HCT116 (cell line): ENCODE measurements around the gene FCRL3. TPM values are rescaled to one million over a fixed set of nuclear protein-coding genes. Genes with fewer than 3 reads are reported as not detected.

Experiments used
- ATAC-seq: fragments of 200-7000 bp; cut with Tn5 transposase; 2 replicates; pipeline ENCODE4 v1.9.1; 2020; ENCODE audit warnings: mild to moderate bottlenecking, moderate library complexity
- BruUV-seq: library from RNA; stranded (reverse); fragments of 400-500 nt; replicated peaks from 2 replicates; lab custom pipeline; 2021; lab: Mats Ljungman, UMichigan
- CTCF ChIA-PET: fragments of 300-600 bp; sonication (Branson Sonifier 250); formaldehyde crosslinking; loops from one replicate; lab custom pipeline; 2021; ENCODE audit warnings: antibody characterized with exemption; lab: Charles Lee
- POLR2A ChIA-PET: fragments of 300-600, 350-600 bp; sonication (Branson Sonifier 250); formaldehyde crosslinking; loops from one replicate; lab custom pipeline; 2021; ENCODE audit warnings: antibody characterized with exemption; lab: Charles Lee
- RAD21 ChIA-PET, 2 experiments: fragments of 300-600 bp; sonication (Branson Sonifier 250); formaldehyde crosslinking; loops; one replicate each; lab custom pipeline; 2023; ENCODE audit warnings: low total read pairs in 2 of 2; ENCODE audit not compliant: uncharacterized antibody in 2 of 2, unreplicated experiment in 2 of 2, low non-redundant PET in 1 of 2; lab: Charles Lee
- DNase-seq: peaks from one replicate; pipeline ENCODE4 v3.0.0-alpha.2; 2010; ENCODE audit warnings: low read depth, low spot score
- H2AFZ ChIP-seq: fragments of 200-600 bp; shearing (Covaris generic), sonication (generic); 2 replicates; pipeline ENCODE4 v1.6.1; 2017; ENCODE audit warnings: low read depth, mixed run types, mixed read lengths, antibody characterized with exemption, low read length; ENCODE audit not compliant: poor library complexity, severe bottlenecking
- H3K27ac ChIP-seq: 2 replicates; pipeline ENCODE4 v1.5.1; 2012; ENCODE audit warnings: low read depth, low read length
- H3K27me3 ChIP-seq: fragments of 200-600 bp; sonication (generic); 2 replicates; pipeline ENCODE4 v1.6.1; 2016; ENCODE audit warnings: mixed run types, low read length, mixed read lengths; ENCODE audit not compliant: insufficient read depth
- H3K36me3 ChIP-seq, 2 experiments: fragments of 200-500 bp in 1 of 2; fragments of 200-600 bp in 1 of 2; sonication (Bioruptor generic) in 1 of 2; sonication (generic) in 1 of 2; 2 replicates each; pipeline versions ENCODE4 v1.5.1 to v1.6.1; 2014 to 2016; ENCODE audit warnings: low read length in 2 of 2, inconsistent platforms in 1 of 2, mixed read lengths in 1 of 2, mixed run types in 1 of 2; ENCODE audit not compliant: insufficient read depth in 2 of 2, control insufficient read depth in 1 of 2
- H3K4me1 ChIP-seq, 2 experiments: fragments of 200-600 bp in 1 of 2; sonication (generic) in 1 of 2; 2 replicates each; pipeline versions ENCODE4 v1.5.1 to v1.6.1; 2012 to 2017; ENCODE audit warnings: low read length in 2 of 2, inconsistent platforms in 1 of 2, mild to moderate bottlenecking in 1 of 2, mixed read lengths in 1 of 2, mixed run types in 1 of 2, moderate library complexity in 1 of 2; ENCODE audit not compliant: insufficient read depth in 2 of 2, control insufficient read depth in 1 of 2
- H3K4me2 ChIP-seq: fragments of 200-600 bp; sonication (generic); 2 replicates; pipeline ENCODE4 v1.6.1; 2017; ENCODE audit warnings: mixed run types, low read length, mixed read lengths
- H3K4me3 ChIP-seq, 2 experiments: fragments of 200-600 bp in 1 of 2; sonication (generic) in 1 of 2; replicated peaks in 1 of 2; 2 replicates each; pipeline ENCODE4 v1.5.1; 2011 to 2016; ENCODE audit warnings: low read length in 2 of 2, control low read depth in 1 of 2, low read depth in 1 of 2, mild to moderate bottlenecking in 1 of 2, mixed read lengths in 1 of 2, mixed run types in 1 of 2
- H3K79me2 ChIP-seq: fragments of 200-600 bp; sonication (generic); 2 replicates; pipeline ENCODE4 v1.6.1; 2017; ENCODE audit warnings: mild to moderate bottlenecking, mixed run types, low read length, moderate library complexity, mixed read lengths; ENCODE audit not compliant: insufficient read depth
- H3K9ac ChIP-seq: fragments of 200-600 bp; sonication (generic); 2 replicates; pipeline ENCODE4 v1.6.1; 2016; ENCODE audit warnings: low read length, mixed read lengths
- H3K9me2 ChIP-seq: fragments of 200-600 bp; sonication (generic), shearing (Covaris generic); 2 replicates; pipeline ENCODE4 v1.6.1; 2017; ENCODE audit warnings: mixed run types, mild to moderate bottlenecking, moderate library complexity; ENCODE audit not compliant: insufficient read depth
- H3K9me3 ChIP-seq, 2 experiments: fragments of 200-500 bp in 1 of 2; fragments of 200-600 bp in 1 of 2; sonication (Bioruptor generic) in 1 of 2; sonication (generic) in 1 of 2; 2 replicates each; pipeline ENCODE4 v1.6.1; 2014 to 2017; ENCODE audit warnings: low read length in 2 of 2, mixed read lengths in 2 of 2, inconsistent platforms in 1 of 2, low read depth in 1 of 2, mild to moderate bottlenecking in 1 of 2, mixed run types in 1 of 2, moderate library complexity in 1 of 2; ENCODE audit not compliant: control insufficient read depth in 1 of 2, insufficient read depth in 1 of 2
- H4K20me1 ChIP-seq: fragments of 200-600 bp; sonication (generic), shearing (Covaris generic); 2 replicates; pipeline ENCODE4 v1.6.1; 2017; ENCODE audit warnings: mixed run types, mild to moderate bottlenecking, moderate library complexity; ENCODE audit not compliant: insufficient read depth
- CEBPB ChIP-seq: IDR thresholded peaks from 2 replicates; pipeline ENCODE4 v1.6.1; 2012; ENCODE audit warnings: low read depth
- CTCF ChIP-seq, 3 experiments: fragments of 200-600 bp in 1 of 3; sonication (generic) in 1 of 3; IDR thresholded peaks in 2 of 3; conservative IDR thresholded peaks in 1 of 3; 2 replicates each; pipeline ENCODE4 v1.5.1; 2012 to 2017; ENCODE audit warnings: low read depth in 2 of 3, low read length in 2 of 3, antibody characterized with exemption in 1 of 3, borderline replicate concordance in 1 of 3, control low read depth in 1 of 3, mild to moderate bottlenecking in 1 of 3, mixed read lengths in 1 of 3, mixed run types in 1 of 3, moderate library complexity in 1 of 3; ENCODE audit not compliant: insufficient read depth in 1 of 3
- EGR1 ChIP-seq: IDR thresholded peaks from 2 replicates; pipeline ENCODE4 v1.6.1; 2012; ENCODE audit warnings: low read depth
- ELF1 ChIP-seq: IDR thresholded peaks from 2 replicates; pipeline ENCODE4 v1.6.1; 2012; ENCODE audit warnings: low read depth, borderline replicate concordance
- EZH2phosphoT487 ChIP-seq: fragments of 200-600 bp; IDR thresholded peaks from 2 replicates; pipeline ENCODE4 v1.6.1; 2018; ENCODE audit warnings: antibody characterized with exemption, borderline replicate concordance
- JUND ChIP-seq: IDR thresholded peaks from 2 replicates; pipeline ENCODE4 v1.6.1; 2012
- MAX ChIP-seq: IDR thresholded peaks from 2 replicates; pipeline ENCODE4 v1.6.1; 2012
- POLR2A ChIP-seq: IDR thresholded peaks from 2 replicates; pipeline ENCODE4 v1.7.0; 2011; ENCODE audit warnings: borderline replicate concordance; ENCODE audit not compliant: insufficient read depth, insufficient read length; ENCODE audit errors: extremely low read depth
- POLR2AphosphoS5 ChIP-seq: IDR thresholded peaks from 2 replicates; pipeline ENCODE4 v1.6.1; 2011; ENCODE audit warnings: mild to moderate bottlenecking, low read depth, low read length, moderate library complexity
- RAD21 ChIP-seq: IDR thresholded peaks from 2 replicates; pipeline ENCODE4 v1.6.1; 2012; ENCODE audit warnings: low read depth, mild to moderate bottlenecking
- REST ChIP-seq: IDR thresholded peaks from 2 replicates; pipeline ENCODE4 v1.6.1; 2012; ENCODE audit warnings: low read depth
- SIN3A ChIP-seq: IDR thresholded peaks from 2 replicates; pipeline ENCODE4 v1.6.1; 2012; ENCODE audit warnings: low read depth
- SP1 ChIP-seq: IDR thresholded peaks from 2 replicates; pipeline ENCODE4 v1.6.1; 2012; ENCODE audit warnings: low read depth
- SRF ChIP-seq: IDR thresholded peaks from 2 replicates; pipeline ENCODE4 v1.6.1; 2012; ENCODE audit warnings: low read depth
- TCF7L2 ChIP-seq: IDR thresholded peaks from 2 replicates; pipeline ENCODE4 v1.7.0; 2011; ENCODE audit warnings: borderline replicate concordance, inconsistent platforms; ENCODE audit not compliant: insufficient read depth, insufficient read length; ENCODE audit errors: extremely low read depth
- YY1 ChIP-seq: IDR thresholded peaks from 2 replicates; pipeline ENCODE4 v1.6.1; 2011; ENCODE audit warnings: low read length, low read depth, moderate library complexity, mild to moderate bottlenecking; ENCODE audit not compliant: insufficient replicate concordance; ENCODE audit errors: extremely low read depth
- ZNF274 ChIP-seq: fragments of 200-500 bp; sonication (Bioruptor generic); IDR thresholded peaks from 2 replicates; pipeline ENCODE4 v1.6.1; 2014; ENCODE audit warnings: mild to moderate bottlenecking, low read depth, low read length, inconsistent platforms
- intact Hi-C: fragments of 100-400 bp; cut with micrococcal nuclease; formaldehyde crosslinking; loops from 2 replicates; pipeline ENCODE4 v1.10.0; 2022
- total RNA-seq: library from RNA; stranded (reverse); gene quantifications from one replicate; pipeline ENCODE4 v1.2.1, GENCODE V29; 2021; ENCODE audit not compliant: unreplicated experiment

The FCRL3 gene
- total RNA-seq, 1 experiment from 2014 or later, result not detected

GRCh38 chr1:157700305-157700704 is 264 bp downstream of the FCRL3 start:
- intact Hi-C loops, result no loop called here
- no peaks in the 10 kb centered on the region for H3K79me2 ChIP-seq
- H3K9me2 ChIP-seq, result no peaks in the 10 kb centered on the region
- no peak overlapping the region for H3K27ac ChIP-seq
- no peak for TF ChIP-seq SIN3A
- TF ChIP-seq JUND, result no peak
- no peak for TF ChIP-seq EZH2phosphoT487
- TF ChIP-seq TCF7L2, result no peak
- no peak for TF ChIP-seq EGR1
- TF ChIP-seq POLR2A, result no peak
- no peak for TF ChIP-seq MAX
- no peak for TF ChIP-seq RAD21
- TF ChIP-seq REST, result no peak
- no peak for TF ChIP-seq ELF1
- TF ChIP-seq CEBPB, result no peak
- TF ChIP-seq ZNF274, result no peak
- no peak for TF ChIP-seq CTCF (IDR thresholded peaks at IDR 0.05 in 2 of 3, conservative IDR thresholded peaks at IDR 0.05 in 1 of 3; ENCODE audit: borderline replicate concordance in 1 of 3, insufficient read depth in 1 of 3, low read depth in 2 of 3, low read length in 2 of 3)
- TF ChIP-seq POLR2AphosphoS5, result no peak
- TF ChIP-seq YY1, result no peak
- TF ChIP-seq SP1, result no peak
- TF ChIP-seq SRF, result no peak
- H3K36me3 ChIP-seq, result no peaks in the 10 kb centered on the region
- POLR2A ChIA-PET, result no interaction called here
- no peak overlapping the region for H3K4me2 ChIP-seq
- RAD21 ChIA-PET, result no interaction called here
- H3K9ac ChIP-seq, result no peak overlapping the region
- H2AFZ ChIP-seq, result no peak overlapping the region
- no peaks in the 10 kb centered on the region for H3K4me1 ChIP-seq
- BruUV-seq, result no TSS peak
- H3K27me3 ChIP-seq, result peaks cover 51% of the 10 kb centered on the region
- no peak for ATAC-seq
- no peak overlapping the region for H3K4me3 ChIP-seq
- DNase-seq, result no peak
- CTCF ChIA-PET, result no interaction called here
- no peaks in the 10 kb centered on the region for H4K20me1 ChIP-seq
- no peaks in the 10 kb centered on the region for H3K9me3 ChIP-seq
